ENCODE measurements around the gene MCTP2.

DNA sequence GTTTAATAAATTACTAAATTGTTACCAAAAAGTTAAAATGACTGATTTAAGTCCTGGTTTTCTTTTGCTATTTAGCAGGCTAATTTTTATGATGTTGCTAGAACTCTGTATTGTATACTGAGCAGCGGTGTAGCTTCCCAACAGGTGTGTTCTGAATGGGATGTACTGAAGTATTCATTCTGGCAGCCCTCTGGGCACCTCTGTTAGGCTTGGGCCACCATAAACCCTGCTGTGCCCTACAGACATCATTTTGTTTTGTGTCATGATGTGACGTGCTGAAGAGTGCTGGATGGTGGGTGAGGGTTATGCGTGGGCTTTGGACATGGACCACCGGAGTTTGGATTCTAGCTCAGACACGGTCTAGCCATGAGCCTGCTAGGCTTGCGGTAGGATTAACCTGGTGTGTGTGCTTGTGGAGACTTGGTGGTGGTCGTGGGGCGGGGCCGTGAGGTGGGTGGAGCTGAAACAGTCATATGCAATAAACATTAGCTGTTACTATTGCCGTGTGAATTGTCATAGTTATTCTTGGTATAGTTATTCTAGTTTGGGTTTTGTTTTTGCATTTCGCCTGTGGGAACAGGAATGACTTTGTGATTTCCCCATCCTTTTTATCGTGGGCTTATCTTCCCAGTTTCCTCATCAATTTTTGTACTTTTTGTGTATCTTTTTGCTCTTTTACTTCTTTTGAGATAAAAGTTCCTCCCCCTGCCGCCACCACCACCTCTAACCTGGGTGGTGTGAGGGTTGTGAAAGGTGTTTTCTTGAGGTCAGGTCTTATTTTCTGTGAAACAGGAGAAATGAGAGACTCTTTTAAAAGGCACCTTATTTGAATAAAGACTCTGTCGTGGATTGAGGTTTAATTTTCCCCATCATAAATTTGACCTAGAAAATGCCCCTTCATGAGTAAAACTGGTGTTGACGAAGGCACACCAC, 93.7 kb downstream of the MCTP2 start:
- TF ChIP-seq ZNF274 (IDR thresholded peaks at IDR 0.05; ENCODE audit: low read depth, low read length) (no peak), YY1 (IDR thresholded peaks at IDR 0.05; ENCODE audit: insufficient read depth, insufficient read length) (no peak)
